GM18517 (cell line): ENCODE results near the gene NEK11.
"Not testable (repeated sequence)": the region's sequence is repeated elsewhere in the genome, so short reads cannot be mapped to it uniquely, and the experiment has no call there.

Experiments
- ATAC-seq: cut with Tn5 transposase; IDR thresholded peaks from one replicate; pipeline ENCODE4 v1.9.1; 2021; ENCODE audit warnings: mild to moderate bottlenecking, moderate library complexity; ENCODE audit not compliant: unreplicated experiment

Gene NEK11

DNA sequence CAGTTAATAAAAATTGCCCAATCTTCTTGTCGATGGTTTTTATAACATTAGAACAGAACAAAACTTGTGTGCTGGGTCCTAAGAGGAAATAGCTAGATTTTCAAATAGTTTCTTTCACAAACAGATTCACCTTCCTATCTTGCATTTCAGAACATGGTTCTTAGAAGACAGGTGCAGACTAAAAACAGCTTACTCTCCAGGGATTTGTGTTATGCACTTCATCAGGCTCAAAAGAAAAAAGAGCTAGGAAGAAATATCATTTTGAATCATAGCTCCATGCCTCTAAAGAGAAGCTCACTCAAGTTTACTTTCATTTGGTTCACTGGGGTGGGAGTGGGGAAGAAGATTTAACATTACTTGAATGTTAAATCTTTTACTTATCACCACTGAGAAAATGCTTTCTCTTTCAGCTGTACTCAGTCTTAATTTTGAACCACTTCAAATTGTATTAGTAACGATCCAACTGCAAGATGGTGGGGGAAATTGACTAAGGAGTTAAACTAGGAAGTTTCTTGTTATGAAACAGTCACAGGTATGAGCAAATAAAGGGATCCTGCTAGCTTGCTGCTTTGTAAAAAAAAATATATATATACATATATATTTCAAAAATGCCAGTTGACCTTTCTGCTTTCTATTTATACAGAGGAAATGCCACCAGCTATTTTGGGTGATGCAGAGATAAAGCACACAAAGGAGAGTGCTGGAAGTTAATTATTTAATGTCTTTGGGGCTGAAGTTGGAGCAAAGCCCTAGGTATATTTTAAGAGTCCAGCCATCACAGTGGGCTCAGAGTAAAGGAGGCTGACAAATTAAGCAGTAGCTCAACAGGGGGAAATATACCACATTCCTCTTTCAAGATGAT is 326.6 kb downstream of the NEK11 start:
- no peak for ATAC-seq

GRCh38 chr3:131353986-131354385 is 327.3 kb downstream of the NEK11 start:
- no peak for ATAC-seq

DNA sequence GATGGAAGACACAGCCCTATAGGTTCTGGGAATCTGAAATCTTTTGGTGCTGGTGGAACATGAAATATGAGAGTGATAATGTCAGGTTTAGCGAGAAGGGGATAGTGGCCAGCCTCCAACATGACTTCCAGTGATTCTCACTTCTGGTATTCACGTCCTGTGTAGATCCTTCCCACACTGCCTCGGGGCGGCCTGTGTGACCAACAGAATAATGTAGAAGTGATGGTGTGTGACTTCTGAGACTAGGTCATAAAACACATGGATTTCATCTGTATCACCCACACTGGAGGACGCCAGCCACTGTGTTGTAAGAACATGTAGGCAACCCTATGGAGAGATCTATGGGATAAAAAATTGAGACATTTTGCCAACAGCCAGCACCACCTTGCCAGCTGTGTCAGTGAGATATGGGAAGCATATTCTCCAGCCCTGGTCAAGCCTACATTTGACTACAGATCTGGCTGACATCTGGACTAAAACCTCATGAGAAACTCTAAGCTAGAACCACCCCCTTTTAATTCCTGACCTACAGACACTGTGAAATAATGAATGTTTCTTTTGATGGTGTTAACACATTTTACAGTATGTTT is 329.4 kb downstream of the NEK11 start:
- ATAC-seq: no peak

GRCh38 chr3:131357275-131357674 is 330.6 kb downstream of the NEK11 start:
- ATAC-seq: no peak

DNA sequence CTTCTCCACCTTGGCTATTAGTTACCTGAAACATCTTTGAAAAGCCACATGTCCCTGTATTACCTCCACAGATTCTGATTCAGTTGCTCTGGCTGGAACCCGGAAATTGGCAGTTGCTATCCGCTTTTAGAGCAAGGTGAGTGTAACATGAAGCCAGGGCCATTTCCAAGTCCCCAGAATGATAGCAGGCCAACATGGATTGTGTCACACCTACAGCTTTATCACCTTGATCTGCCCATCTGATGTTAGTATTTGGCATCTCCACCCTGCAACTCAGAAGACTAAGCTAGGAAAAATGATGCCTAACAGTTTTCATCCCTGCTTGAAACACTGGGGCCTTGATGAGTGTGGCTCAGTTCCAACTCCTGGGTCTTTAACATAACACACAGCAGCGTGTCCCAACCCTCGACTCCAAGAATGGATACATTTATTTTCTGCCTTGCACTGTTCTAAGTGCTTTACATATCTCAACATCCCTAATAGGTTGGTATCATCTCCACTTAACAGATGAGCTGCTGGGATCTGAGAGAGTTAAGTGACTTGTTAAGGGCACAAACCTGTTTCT is 333.6 kb downstream of the NEK11 start:
- ATAC-seq: no peak

GRCh38 chr3:131361066-131361463 is 334.4 kb downstream of the NEK11 start:
- not testable (repeated sequence) for ATAC-seq

GRCh38 chr3:131361464-131362421 is 335.1 kb downstream of the NEK11 start:
- ATAC-seq: peak; percentile 95

DNA sequence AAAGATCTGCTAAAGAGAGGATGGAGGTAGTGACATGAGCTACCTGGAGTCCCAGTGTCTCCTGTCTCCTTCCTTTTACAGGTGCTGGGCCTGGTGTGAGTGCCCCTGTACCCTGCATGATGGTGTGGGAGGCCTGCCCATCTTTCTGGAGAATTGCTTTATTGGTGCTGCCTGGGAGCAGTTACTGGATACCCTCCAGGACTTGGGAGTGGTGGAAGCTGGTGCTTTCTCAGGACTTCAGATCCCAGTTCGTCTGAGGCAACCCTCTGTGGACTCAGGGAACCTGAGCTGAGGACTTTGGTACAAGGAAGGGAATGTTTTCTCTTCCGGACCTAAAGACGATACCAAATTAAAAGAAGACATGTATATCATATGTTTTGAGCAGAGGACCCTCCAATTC is 336.6 kb downstream of the NEK11 start:
- no peak for ATAC-seq

GRCh38 chr3:131370935-131371687 is 344.4 kb downstream of the NEK11 start:
- ATAC-seq: no peak

GRCh38 chr3:131371688-131372066 is 345.0 kb downstream of the NEK11 start:
- ATAC-seq: no peak

- ATAC-seq: no peak
Observed at GRCh38 chr3:131374741-131375140, 348.1 kb downstream of the NEK11 start.

GRCh38 chr3:131380821-131381444 is 354.3 kb downstream of the NEK11 start:
- ATAC-seq: peak; percentile 23

DNA sequence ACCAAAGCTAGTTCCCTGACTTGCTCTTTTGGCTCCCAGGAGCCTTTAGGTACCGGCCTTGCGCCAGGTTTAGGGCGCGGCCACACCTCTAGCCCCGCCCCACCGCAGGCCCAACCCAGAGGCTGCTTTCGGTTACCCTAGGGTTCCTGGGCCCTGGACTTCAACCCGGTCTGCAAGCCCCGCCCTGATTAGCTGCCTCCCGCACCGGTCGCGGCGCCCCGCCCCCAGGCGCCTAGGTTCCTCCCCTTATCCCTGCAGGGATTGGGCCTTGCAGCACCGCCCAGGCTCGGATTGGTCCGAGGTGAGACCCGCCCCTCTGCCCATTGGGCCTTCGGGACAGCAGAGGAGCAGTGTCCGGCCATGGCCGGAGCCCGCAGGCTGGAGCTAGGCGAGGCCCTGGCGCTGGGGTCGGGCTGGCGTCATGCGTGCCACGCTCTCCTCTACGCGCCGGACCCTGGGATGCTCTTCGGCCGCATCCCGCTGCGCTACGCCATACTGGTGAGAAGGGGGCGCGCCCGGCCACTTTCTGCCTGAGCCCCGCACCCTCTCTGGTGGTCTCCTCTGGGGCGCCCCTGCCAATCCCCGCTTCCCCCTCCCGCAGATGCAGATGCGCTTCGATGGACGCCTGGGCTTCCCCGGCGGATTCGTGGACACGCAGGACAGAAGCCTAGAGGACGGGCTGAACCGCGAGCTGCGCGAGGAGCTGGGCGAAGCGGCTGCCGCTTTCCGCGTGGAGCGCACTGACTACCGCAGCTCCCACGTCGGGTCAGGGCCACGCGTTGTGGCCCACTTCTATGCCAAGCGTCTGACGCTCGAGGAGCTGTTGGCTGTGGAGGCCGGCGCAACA is 355.0 kb downstream of the NEK11 start, which contains the start of gene NUDT16:
Gene NUDT16 (plus strand): TSS at position 330 of the 847 bp plus-strand sequence. CDS start 31 bp downstream, at position 361.
- ATAC-seq: peak; percentile 96

DNA sequence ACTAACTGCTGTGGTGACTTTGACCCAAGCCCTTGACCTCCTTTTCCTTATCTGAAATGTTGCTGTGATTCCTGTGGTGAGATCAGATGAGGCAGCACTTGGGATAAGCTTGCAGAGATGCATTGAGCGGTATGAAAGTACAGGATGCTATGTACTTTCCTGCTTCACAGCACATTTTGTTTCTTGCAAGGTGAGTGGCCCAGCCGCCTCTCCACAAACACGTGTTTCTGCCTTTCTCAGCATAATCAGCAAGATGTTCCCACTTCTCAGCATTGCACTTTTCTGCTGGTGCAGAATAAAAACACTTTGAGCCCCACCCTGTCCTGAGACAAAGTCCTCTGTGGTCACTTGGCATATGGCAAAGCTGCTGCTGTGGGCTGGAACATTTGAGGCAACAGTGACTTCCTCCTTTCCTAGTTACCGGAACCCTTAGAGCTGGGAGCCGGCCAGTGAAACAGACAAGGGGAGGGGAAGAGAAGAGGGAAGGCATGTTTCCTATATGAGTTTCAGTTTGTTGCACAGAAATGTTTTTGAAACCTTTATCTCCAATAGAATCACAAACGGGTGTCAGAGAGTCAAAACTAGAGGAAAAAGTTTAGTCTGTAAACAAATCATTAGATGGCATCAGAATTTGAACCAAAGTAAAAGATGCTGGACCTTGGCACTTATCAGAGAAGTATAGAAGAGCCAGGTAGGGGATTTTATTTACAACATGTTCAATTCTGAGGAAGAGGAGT is 359.9 kb downstream of the NEK11 start:
- no peak for ATAC-seq

DNA sequence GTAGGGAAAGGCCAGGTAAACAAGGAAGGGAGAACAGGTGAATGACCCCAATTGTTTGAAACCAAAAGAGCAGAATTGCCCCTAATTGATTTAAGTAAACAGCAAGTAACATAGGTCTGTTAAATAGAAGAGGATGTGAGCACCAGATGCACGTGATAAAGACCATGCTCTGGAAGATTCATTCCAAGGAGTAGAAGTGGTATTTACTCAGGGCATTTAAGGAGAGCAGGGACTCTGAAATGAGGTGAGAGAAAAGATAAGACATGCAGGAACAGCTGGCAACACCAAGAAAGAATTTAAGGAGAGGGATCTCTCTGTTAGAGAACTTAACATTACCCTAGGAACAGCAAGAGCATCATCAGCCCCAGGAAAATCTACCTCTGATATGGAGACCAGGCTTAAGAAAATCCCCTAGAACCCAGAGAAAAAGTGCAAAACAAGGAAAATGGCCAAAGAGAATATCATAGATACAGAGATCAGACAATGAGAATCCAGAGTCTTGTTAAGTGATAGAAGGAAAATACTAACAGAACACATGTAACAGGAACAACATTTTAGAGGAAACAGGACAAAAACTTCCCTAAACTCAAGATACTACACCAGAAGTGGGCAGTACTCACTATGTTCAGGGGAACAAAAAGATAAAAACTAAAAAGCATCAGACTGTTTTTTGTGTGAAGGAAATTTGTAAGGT is 361.3 kb downstream of the NEK11 start:
- ATAC-seq: no peak

DNA sequence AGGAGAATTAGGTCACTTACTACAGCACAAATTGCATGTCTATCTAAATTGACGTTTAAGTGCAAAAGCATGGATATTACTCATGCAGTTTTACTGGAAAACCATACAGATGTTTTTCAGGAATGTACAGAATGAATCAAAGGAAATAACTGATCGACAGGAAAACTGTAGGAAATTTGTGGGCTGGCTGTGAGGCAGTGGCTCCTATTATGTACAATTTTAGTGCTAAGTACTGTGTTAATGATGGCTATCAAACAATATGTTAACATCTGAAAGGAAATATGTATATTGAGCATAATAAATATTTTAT is 361.8 kb downstream of the NEK11 start:
- no peak for ATAC-seq

DNA sequence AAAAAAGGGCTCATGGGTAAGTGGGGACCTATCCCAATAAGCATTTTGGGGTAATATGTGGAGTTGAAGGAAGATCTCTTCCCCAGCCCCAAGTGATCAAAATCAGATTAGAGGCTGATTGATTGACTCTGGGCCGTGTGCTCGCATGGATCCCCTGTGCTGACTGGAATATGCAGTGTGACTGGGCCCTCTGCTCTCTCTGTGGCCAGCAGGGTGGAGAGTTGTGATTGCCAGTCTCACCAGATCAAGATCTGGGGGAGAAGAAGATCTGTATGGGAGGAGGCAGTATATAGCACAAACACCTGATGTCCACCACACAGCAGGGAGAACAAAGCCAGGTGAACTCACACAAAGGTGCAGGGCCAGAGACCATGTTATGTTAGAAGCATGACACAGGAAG is 363.7 kb downstream of the NEK11 start:
- ATAC-seq: no peak

GRCh38 chr3:131393051-131393450 is 366.4 kb downstream of the NEK11 start:
- ATAC-seq: no peak
